GM12891 (cell line): ENCODE data around the gene MYCBPAP.

Experiments
- POLR2A ChIP-seq: IDR thresholded peaks from 2 replicates; pipeline ENCODE4 v1.6.1; 2011; ENCODE audit warnings: low read depth, low read length, control low read depth
- POLR2AphosphoS5 ChIP-seq: IDR thresholded peaks from 2 replicates; pipeline ENCODE4 v1.6.1; 2011; ENCODE audit warnings: low read depth, low read length, control low read depth
- POU2F2 ChIP-seq: IDR thresholded peaks from 2 replicates; pipeline ENCODE4 v1.6.1; 2011; ENCODE audit warnings: low read depth, mild to moderate bottlenecking, control low read depth, low read length, moderate library complexity
- SPI1 ChIP-seq: IDR thresholded peaks from 2 replicates; pipeline ENCODE4 v1.6.1; 2011; ENCODE audit warnings: low read depth, low read length, control low read depth
- TAF1 ChIP-seq: IDR thresholded peaks from 2 replicates; pipeline ENCODE4 v1.6.1; 2011; ENCODE audit warnings: low read depth, low read length, control low read depth

DNA sequence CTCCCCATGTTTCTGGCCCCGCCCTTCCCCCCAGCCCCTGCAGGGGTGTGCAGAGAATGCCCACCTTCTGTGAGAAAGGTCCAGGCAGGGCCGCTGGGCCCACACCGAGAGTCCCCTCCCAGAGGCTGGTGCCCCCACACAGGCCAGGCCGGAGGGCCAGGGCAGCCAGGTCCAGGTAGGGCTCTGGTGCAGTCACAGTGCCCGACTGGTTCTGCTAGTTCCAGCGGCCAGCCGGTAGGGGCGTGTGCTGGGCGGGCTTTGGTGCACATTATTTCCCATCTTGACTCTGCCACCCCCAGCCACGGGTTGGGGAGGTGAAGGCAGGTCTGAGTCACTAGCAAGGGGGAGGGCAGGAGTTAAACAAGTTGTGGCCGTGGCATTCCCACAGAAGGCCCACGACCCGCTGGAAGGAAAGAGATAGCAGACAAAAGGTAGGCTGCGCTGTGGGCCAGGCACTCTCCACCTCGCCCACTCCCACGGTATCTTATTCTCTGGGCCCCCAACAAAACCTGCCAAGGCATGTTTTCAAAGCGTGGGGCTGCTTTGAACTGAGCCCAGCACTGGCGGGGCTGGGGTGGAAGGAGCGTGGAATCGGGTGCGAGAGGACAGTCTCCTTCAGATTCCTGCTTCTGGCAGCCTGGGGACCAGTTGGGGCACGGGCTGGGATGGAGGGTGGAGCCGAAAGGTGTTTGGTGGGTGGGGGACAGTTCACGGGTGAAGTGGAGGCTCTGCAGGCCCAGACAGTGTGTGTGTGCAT, 26.2 kb downstream of the MYCBPAP start:
- no peak for TF ChIP-seq POLR2AphosphoS5
- no peak for TF ChIP-seq TAF1
- no peak for TF ChIP-seq POLR2A
- no peak for TF ChIP-seq SPI1
- TF ChIP-seq POU2F2 = no peak
